HG02798 (cell line): ENCODE measurements around the gene MARCHF9.
A peak's percentile ranks its signal among the peaks of the same experiment; 100 is the strongest.
"Not testable (repeated sequence)": the region's sequence is repeated elsewhere in the genome, so short reads cannot be mapped to it uniquely, and the experiment has no call there.

Experiments
- ATAC-seq: cut with Tn5 transposase; IDR thresholded peaks from one replicate; pipeline ENCODE4 v1.9.1; 2021; ENCODE audit warnings: mild to moderate bottlenecking; ENCODE audit not compliant: unreplicated experiment, poor library complexity

The MARCHF9 gene

GRCh38 chr12:57766464-57767304 is 11.8 kb downstream of the MARCHF9 start, which contains the start of gene CYP27B1:
Gene CYP27B1, minus strand, starts transcription at chr12:57767078. Its CDS starts 37 bp downstream, at chr12:57767041.
- ATAC-seq: no peak

GRCh38 chr12:57767305-57767698 is 12.4 kb downstream of the MARCHF9 start:
- ATAC-seq: no peak

GRCh38 chr12:57767876-57768275 is 13.0 kb downstream of the MARCHF9 start:
- no peak for ATAC-seq

- no peak for ATAC-seq
Observed at GRCh38 chr12:57769594-57769993, 14.7 kb downstream of the MARCHF9 start.

GRCh38 chr12:57770734-57771133 is 15.8 kb downstream of the MARCHF9 start:
- no peak for ATAC-seq

GRCh38 chr12:57771236-57771872 is 16.5 kb downstream of the MARCHF9 start:
- peak; percentile 75 for ATAC-seq

- ATAC-seq: peak; percentile 88
Observed at GRCh38 chr12:57771873-57772428, 17.0 kb downstream of the MARCHF9 start, which contains the start of gene METTL1. Gene METTL1, minus strand, starts transcription at chr12:57772105. Its CDS starts 22 bp downstream, at chr12:57772083.

- no peak for ATAC-seq
Observed at GRCh38 chr12:57772429-57773322, 17.8 kb downstream of the MARCHF9 start, which contains the start of gene EEF1AKMT3. Gene EEF1AKMT3, plus strand, starts transcription at chr12:57772614. Its CDS starts 111 bp downstream, at chr12:57772725.

- ATAC-seq: not testable (repeated sequence)
Observed at GRCh38 chr12:57774634-57775033, 19.7 kb downstream of the MARCHF9 start.

- no peak for ATAC-seq
Observed at GRCh38 chr12:57775044-57775443, 20.1 kb downstream of the MARCHF9 start.

GRCh38 chr12:57775563-57776246 is 20.8 kb downstream of the MARCHF9 start:
- no peak for ATAC-seq

- no peak for ATAC-seq
Observed at GRCh38 chr12:57776247-57776587, 21.3 kb downstream of the MARCHF9 start.

GRCh38 chr12:57777367-57777766 is 22.5 kb downstream of the MARCHF9 start:
- no peak for ATAC-seq

- no peak for ATAC-seq
Observed at GRCh38 chr12:57777911-57778310, 23.0 kb downstream of the MARCHF9 start.

GRCh38 chr12:57779736-57780135 is 24.8 kb downstream of the MARCHF9 start:
- no peak for ATAC-seq

- no peak for ATAC-seq
Observed at GRCh38 chr12:57780284-57780897, 25.5 kb downstream of the MARCHF9 start.

- no peak for ATAC-seq
Observed at GRCh38 chr12:57781244-57781643, 26.3 kb downstream of the MARCHF9 start.

- no peak for ATAC-seq
Observed at GRCh38 chr12:57781801-57782200, 26.9 kb downstream of the MARCHF9 start.

- ATAC-seq: peak; percentile 2
Observed at GRCh38 chr12:57782243-57782607, 27.3 kb downstream of the MARCHF9 start.
